Measurements from ENCODE around the gene DHRS7B.

GRCh38 chr17:21172846-21173245, 46.1 kb downstream of the DHRS7B start:
- TF ChIP-seq CTCF (IDR thresholded peaks at IDR 0.05) (no peak), POLR2A (IDR thresholded peaks at IDR 0.05) (no peak)

Measured in esophagus squamous epithelium (tissue), 4 donors.